ENCODE results near the gene ATP6V1C2.

DNA sequence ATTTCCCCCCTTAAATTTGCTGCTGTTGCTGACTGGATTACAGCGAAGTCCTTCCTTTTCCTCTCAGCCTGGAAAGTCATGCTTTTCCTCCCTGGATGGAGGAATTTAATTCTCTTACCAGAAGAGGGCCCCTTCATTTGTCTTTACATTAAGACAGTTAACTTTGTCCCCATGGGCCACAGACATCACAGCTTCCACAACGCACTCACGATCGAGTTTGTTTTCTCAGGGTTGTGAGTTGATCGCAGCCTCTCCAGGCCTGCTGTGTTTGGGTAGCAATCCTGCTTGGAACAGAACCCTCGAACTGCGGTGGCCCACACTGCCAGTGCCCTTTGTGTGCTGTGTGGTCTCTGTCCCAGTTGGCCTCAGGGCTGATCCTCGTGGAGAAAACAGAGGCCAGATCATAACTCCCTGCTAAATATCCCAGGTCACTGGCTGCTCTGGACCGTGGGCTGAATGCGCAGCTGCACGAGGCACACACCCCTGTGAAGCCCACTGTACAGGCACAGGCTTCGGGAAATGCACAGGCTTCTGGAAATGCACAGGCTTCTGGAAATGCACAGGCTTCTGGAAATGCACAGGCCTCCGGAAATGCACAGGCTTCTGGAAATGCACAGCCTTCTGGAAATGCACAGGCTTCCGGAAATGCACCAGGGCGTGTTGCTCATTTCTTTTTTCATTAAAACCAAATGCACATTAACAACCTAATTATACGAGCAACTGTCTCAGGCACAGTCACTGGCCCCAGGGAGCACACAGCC is 93.3 kb downstream of the ATP6V1C2 start:
- TF ChIP-seq RFX5 (IDR thresholded peaks at IDR 0.05; ENCODE audit: low read depth, low read length) (no peak), CEBPB (IDR thresholded peaks at IDR 0.05; ENCODE audit: low read depth, low read length) (no peak), POLR2A (IDR thresholded peaks at IDR 0.05; ENCODE audit: low read depth, low read length) (no peak), RAD21 (IDR thresholded peaks at IDR 0.05; ENCODE audit: low read length) (no peak), MXI1 (IDR thresholded peaks at IDR 0.05; ENCODE audit: borderline replicate concordance, low read depth, low read length) (no peak), BHLHE40 (IDR thresholded peaks at IDR 0.05; ENCODE audit: low read depth, low read length) (no peak), RCOR1 (IDR thresholded peaks at IDR 0.05; ENCODE audit: insufficient replicate concordance, low read length) (no peak)
- TF ChIP-seq, protein P1, sequence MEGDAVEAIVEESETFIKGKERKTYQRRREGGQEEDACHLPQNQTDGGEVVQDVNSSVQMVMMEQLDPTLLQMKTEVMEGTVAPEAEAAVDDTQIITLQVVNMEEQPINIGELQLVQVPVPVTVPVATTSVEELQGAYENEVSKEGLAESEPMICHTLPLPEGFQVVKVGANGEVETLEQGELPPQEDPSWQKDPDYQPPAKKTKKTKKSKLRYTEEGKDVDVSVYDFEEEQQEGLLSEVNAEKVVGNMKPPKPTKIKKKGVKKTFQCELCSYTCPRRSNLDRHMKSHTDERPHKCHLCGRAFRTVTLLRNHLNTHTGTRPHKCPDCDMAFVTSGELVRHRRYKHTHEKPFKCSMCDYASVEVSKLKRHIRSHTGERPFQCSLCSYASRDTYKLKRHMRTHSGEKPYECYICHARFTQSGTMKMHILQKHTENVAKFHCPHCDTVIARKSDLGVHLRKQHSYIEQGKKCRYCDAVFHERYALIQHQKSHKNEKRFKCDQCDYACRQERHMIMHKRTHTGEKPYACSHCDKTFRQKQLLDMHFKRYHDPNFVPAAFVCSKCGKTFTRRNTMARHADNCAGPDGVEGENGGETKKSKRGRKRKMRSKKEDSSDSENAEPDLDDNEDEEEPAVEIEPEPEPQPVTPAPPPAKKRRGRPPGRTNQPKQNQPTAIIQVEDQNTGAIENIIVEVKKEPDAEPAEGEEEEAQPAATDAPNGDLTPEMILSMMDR (conservative IDR thresholded peaks at IDR 0.05; ENCODE audit: low read depth, low read length): no peak
